HG02973 (cell line): Measurements from ENCODE around the gene PALM2AKAP2.
A peak's percentile ranks its signal among the peaks of the same experiment; 100 is the strongest.
"Not testable (repeated sequence)": the region's sequence is repeated elsewhere in the genome, so short reads cannot be mapped to it uniquely, and the experiment has no call there.

Experiments used
- ATAC-seq: cut with Tn5 transposase; IDR thresholded peaks from one replicate; pipeline ENCODE4 v1.9.1; 2021; ENCODE audit warnings: moderate library complexity; ENCODE audit not compliant: unreplicated experiment

PALM2AKAP2 gene

GRCh38 chr9:109802491-109802890, 22.5 kb downstream of the PALM2AKAP2 start:
- no peak for ATAC-seq

GRCh38 chr9:109805050-109805449, 25.1 kb downstream of the PALM2AKAP2 start:
- ATAC-seq: no peak

GRCh38 chr9:109806506-109807115, 26.6 kb downstream of the PALM2AKAP2 start:
- ATAC-seq: no peak

- no peak for ATAC-seq
These were observed 31.9 kb downstream of the PALM2AKAP2 start for GRCh38 chr9:109811876-109812275.

- ATAC-seq: no peak
These were observed 32.3 kb downstream of the PALM2AKAP2 start for GRCh38 chr9:109812331-109812730.

GRCh38 chr9:109812818-109813281, 32.9 kb downstream of the PALM2AKAP2 start:
- ATAC-seq: no peak

GRCh38 chr9:109813303-109813702, 33.3 kb downstream of the PALM2AKAP2 start:
- ATAC-seq: no peak

GRCh38 chr9:109813829-109814228, 33.8 kb downstream of the PALM2AKAP2 start:
- no peak for ATAC-seq

GRCh38 chr9:109815366-109815947, 35.5 kb downstream of the PALM2AKAP2 start:
- ATAC-seq: no peak

GRCh38 chr9:109816490-109816889, 36.5 kb downstream of the PALM2AKAP2 start:
- no peak for ATAC-seq

GRCh38 chr9:109817146-109817845, 37.3 kb downstream of the PALM2AKAP2 start:
- ATAC-seq: no peak

- ATAC-seq: peak; percentile 81
These were observed 38.0 kb downstream of the PALM2AKAP2 start for GRCh38 chr9:109817846-109818472.

GRCh38 chr9:109821711-109822110, 41.7 kb downstream of the PALM2AKAP2 start:
- ATAC-seq: no peak

- not testable (repeated sequence) for ATAC-seq
These were observed 45.4 kb downstream of the PALM2AKAP2 start for GRCh38 chr9:109825383-109825782.

GRCh38 chr9:109826559-109826958, 46.6 kb downstream of the PALM2AKAP2 start:
- ATAC-seq: no peak

- no peak for ATAC-seq
These were observed 48.3 kb downstream of the PALM2AKAP2 start for GRCh38 chr9:109828254-109828653.
